Breast epithelium (tissue), 3 donors: ENCODE measurements around the gene TMEM117.

Experiments
- POLR2A ChIP-seq: fragments of 450-650 bp; IDR thresholded peaks from one replicate; pipeline ENCODE4 v1.6.1; 2016; ENCODE audit warnings: antibody characterized with exemption, mild to moderate bottlenecking, moderate library complexity
- TF ChIP-seq, protein P1 (sequence below), 3 donors: fragments of 450-650 bp; IDR thresholded peaks; one replicate each; pipeline ENCODE4 v1.5.1; 2016 to 2017; ENCODE audit warnings: antibody characterized with exemption in 3 of 3, mild to moderate bottlenecking in 3 of 3, moderate library complexity in 3 of 3

DNA sequence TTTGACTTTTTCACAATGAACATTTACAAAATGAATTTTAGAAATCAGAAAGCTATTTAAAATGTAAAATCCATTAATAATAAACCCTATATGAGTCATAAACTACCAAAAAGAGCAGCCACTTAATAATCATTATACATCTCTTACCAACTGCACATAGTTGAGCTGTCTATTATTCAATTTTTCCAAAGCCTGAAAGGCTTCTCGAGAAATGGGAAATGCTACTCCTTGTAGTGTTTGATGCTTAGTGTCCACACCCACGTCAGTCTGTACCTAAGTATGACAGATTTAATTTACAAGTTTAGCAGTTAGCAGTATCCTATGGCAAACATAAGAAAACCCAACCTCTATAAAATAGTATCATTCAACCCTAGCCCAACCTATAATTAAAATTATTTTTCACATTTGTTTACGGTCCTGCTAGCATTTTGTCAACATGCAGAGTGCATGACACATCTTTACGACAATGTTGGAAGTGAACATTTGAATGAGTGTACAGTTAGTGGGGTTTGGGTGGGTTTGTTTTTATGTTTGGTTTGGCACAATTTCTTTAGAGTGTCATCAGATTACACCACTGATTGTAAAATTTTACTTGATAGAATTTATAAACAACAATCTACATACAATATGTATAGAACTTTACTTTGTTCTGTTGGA is 38.2 kb upstream of the TMEM117 start:
- no peak for TF ChIP-seq POLR2A
- TF ChIP-seq, protein P1, sequence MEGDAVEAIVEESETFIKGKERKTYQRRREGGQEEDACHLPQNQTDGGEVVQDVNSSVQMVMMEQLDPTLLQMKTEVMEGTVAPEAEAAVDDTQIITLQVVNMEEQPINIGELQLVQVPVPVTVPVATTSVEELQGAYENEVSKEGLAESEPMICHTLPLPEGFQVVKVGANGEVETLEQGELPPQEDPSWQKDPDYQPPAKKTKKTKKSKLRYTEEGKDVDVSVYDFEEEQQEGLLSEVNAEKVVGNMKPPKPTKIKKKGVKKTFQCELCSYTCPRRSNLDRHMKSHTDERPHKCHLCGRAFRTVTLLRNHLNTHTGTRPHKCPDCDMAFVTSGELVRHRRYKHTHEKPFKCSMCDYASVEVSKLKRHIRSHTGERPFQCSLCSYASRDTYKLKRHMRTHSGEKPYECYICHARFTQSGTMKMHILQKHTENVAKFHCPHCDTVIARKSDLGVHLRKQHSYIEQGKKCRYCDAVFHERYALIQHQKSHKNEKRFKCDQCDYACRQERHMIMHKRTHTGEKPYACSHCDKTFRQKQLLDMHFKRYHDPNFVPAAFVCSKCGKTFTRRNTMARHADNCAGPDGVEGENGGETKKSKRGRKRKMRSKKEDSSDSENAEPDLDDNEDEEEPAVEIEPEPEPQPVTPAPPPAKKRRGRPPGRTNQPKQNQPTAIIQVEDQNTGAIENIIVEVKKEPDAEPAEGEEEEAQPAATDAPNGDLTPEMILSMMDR (IDR thresholded peaks at IDR 0.05), result no peak
